ENCODE results near the gene FZD10. TPM values are rescaled to one million over a fixed set of nuclear protein-coding genes. Genes with fewer than 3 reads are reported as not detected.

FZD10 gene, protein sequence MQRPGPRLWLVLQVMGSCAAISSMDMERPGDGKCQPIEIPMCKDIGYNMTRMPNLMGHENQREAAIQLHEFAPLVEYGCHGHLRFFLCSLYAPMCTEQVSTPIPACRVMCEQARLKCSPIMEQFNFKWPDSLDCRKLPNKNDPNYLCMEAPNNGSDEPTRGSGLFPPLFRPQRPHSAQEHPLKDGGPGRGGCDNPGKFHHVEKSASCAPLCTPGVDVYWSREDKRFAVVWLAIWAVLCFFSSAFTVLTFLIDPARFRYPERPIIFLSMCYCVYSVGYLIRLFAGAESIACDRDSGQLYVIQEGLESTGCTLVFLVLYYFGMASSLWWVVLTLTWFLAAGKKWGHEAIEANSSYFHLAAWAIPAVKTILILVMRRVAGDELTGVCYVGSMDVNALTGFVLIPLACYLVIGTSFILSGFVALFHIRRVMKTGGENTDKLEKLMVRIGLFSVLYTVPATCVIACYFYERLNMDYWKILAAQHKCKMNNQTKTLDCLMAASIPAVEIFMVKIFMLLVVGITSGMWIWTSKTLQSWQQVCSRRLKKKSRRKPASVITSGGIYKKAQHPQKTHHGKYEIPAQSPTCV
- polyA plus RNA-seq, result 0.55 to 1.9 TPM (median 0.67 TPM) in 3 replicates
- 0.91 TPM for polyA plus RNA-seq (2011; ENCODE audit: low read depth)
- 0.29 and 0.48 TPM in 2 replicates for polyA plus RNA-seq (2011; cell fraction: cytosol; rRNA removed)
- polyA plus RNA-seq (2011; cell fraction: nucleus; rRNA removed), result 1.1 TPM in 2 replicates
- polyA plus RNA-seq (2012; ENCODE audit: low replicate concordance), result 2.0 and 2.3 TPM in 2 replicates
- 1.1 to 1.4 TPM (median 1.3 TPM) in 3 replicates for polyA minus RNA-seq
- 2.9 TPM for polyA minus RNA-seq (2011; cell fraction: cytosol; rRNA and poly(A)+ RNA removed)
- polyA minus RNA-seq (2011; cell fraction: nucleus; rRNA and poly(A)+ RNA removed), result 1.5 and 2.3 TPM in 2 replicates

DNA sequence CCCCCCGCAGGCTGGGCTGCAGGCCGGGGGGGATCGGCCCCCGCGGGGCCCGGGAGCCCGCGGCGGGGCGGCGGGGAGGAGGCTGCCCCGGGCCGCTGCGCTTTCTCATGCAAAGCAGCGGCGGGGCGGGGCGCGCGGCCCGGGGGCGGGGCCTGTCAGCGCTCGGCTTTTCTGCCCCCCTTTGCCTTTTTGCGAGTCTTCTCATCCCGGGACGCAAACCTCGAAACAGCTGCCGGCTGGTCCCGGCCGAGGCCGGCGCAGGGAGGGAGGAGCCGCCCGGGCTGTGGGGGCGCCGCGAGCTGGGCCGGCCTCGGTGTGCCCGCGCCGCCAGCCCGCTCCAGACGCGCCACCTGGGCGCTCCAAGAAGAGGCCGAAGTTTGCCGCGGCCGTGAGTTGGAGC lies at the start of gene FZD10:
TSS of gene FZD10 (plus strand) at position 198 of the 400 bp plus-strand sequence. CDS start 479 bp downstream, outside the sequence.
- peak within 1 kb of the TSS; percentile 71 for H3K9ac ChIP-seq (ENCODE audit: control insufficient read depth, extremely low read depth, insufficient read depth, low read length)
- peak within 1 kb of the TSS; percentile 89 for H3K4me2 ChIP-seq (ENCODE audit: control insufficient read depth, extremely low read depth, insufficient read depth, low read depth, low read length)
- no peaks in the 10 kb centered on the region for H3K36me3 ChIP-seq (ENCODE audit: control insufficient read depth in 2 of 2, extremely low read depth in 1 of 2, insufficient read depth in 2 of 2, low read length in 2 of 2)
- dilution Hi-C loops (cut with MboI; ENCODE audit: extremely low pct_ligation_motif_present, low sequenced_read_pairs), result no loop called here
- no peak for FAIRE-seq
- H4K20me1 ChIP-seq (ENCODE audit: control insufficient read depth, extremely low read depth, insufficient read depth, low read length), result no peaks in the 10 kb centered on the region
- H3K27me3 ChIP-seq (ENCODE audit: control insufficient read depth, extremely low read depth, insufficient read depth, low read length), result peaks cover 19% of the 10 kb centered on the region
- H3K79me2 ChIP-seq (ENCODE audit: control insufficient read depth, insufficient read depth, low read length), result no peaks in the 10 kb centered on the region
- H3K9me3 ChIP-seq (ENCODE audit: control insufficient read depth, low read depth, low read length), result no peaks in the 10 kb centered on the region
- TF ChIP-seq, protein P1, sequence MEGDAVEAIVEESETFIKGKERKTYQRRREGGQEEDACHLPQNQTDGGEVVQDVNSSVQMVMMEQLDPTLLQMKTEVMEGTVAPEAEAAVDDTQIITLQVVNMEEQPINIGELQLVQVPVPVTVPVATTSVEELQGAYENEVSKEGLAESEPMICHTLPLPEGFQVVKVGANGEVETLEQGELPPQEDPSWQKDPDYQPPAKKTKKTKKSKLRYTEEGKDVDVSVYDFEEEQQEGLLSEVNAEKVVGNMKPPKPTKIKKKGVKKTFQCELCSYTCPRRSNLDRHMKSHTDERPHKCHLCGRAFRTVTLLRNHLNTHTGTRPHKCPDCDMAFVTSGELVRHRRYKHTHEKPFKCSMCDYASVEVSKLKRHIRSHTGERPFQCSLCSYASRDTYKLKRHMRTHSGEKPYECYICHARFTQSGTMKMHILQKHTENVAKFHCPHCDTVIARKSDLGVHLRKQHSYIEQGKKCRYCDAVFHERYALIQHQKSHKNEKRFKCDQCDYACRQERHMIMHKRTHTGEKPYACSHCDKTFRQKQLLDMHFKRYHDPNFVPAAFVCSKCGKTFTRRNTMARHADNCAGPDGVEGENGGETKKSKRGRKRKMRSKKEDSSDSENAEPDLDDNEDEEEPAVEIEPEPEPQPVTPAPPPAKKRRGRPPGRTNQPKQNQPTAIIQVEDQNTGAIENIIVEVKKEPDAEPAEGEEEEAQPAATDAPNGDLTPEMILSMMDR (optimal IDR thresholded peaks at IDR 0.05 in 1 of 3, IDR thresholded peaks at IDR 0.05 in 1 of 3, conservative IDR thresholded peaks at IDR 0.05 in 1 of 3; ENCODE audit: extremely low read depth in 1 of 3, insufficient read depth in 2 of 3, low read length in 3 of 3), result no peak
- no peak for TF ChIP-seq EZH2 (IDR thresholded peaks at IDR 0.05; ENCODE audit: low read length)
- H2AFZ ChIP-seq (ENCODE audit: control insufficient read depth, low read length), result peak within 1 kb of the TSS; percentile 64
- H3K4me3 ChIP-seq (ENCODE audit: control insufficient read depth in 2 of 3, extremely low read depth in 1 of 3, insufficient read depth in 2 of 3, low read depth in 1 of 3, low read length in 3 of 3), result peak within 1 kb of the TSS; percentile 53 to 86 (median 68)
- no peak for DNase-seq (ENCODE audit: low read depth, low spot score)
- H3K9me1 ChIP-seq (ENCODE audit: control insufficient read depth, extremely low read depth, insufficient read depth, low read length), result no peaks in the 10 kb centered on the region
- H3K4me1 ChIP-seq (ENCODE audit: control insufficient read depth, extremely low read depth, insufficient read depth, low read length), result peaks cover 3% of the 10 kb centered on the region
- H3K27ac ChIP-seq (ENCODE audit: control insufficient read depth, insufficient read depth, low read length), result no peak within 1 kb of the TSS

DNA sequence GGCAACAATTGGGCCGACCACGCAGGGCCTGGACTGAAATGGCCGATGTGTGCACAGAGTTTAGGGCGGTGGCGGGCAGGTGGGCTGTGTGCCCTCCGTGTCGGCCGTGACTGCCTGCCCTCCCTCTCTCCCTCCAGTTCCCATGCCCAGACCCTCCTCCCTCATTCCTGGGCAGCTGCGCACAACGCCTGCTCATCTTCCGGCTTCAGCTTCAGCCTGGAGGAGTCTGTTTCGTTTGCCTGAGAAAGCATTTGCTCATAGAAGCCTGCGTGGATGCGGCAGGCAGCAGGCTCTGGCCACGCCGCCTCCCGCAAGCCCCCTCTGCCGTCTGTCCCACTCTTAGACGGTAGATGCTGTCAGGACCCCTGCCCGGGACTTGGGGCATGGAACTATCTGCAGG lies 47.3 kb upstream of the FZD10 start:
- Histone ChIP-seq H3K9me3 (ENCODE audit: control insufficient read depth, low read depth, low read length) (no peaks in the 10 kb centered on the region), H3K36me3 (ENCODE audit: control insufficient read depth in 2 of 2, extremely low read depth in 1 of 2, insufficient read depth in 2 of 2, low read length in 2 of 2) (no peaks in the 10 kb centered on the region), H3K4me1 (ENCODE audit: control insufficient read depth, extremely low read depth, insufficient read depth, low read length) (peaks cover 16% of the 10 kb centered on the region), H3K9ac (ENCODE audit: control insufficient read depth, extremely low read depth, insufficient read depth, low read length) (no peak overlapping the region), H3K9me1 (ENCODE audit: control insufficient read depth, extremely low read depth, insufficient read depth, low read length) (no peaks in the 10 kb centered on the region), H4K20me1 (ENCODE audit: control insufficient read depth, extremely low read depth, insufficient read depth, low read length) (no peaks in the 10 kb centered on the region), H3K79me2 (ENCODE audit: control insufficient read depth, insufficient read depth, low read length) (no peaks in the 10 kb centered on the region), H3K27ac (ENCODE audit: control insufficient read depth, insufficient read depth, low read length) (no peak overlapping the region), H2AFZ (ENCODE audit: control insufficient read depth, low read length) (no peak overlapping the region), H3K27me3 (ENCODE audit: control insufficient read depth, extremely low read depth, insufficient read depth, low read length) (no peaks in the 10 kb centered on the region), H3K4me3 (ENCODE audit: control insufficient read depth in 2 of 3, extremely low read depth in 1 of 3, insufficient read depth in 2 of 3, low read depth in 1 of 3, low read length in 3 of 3) (no peak overlapping the region), H3K4me2 (ENCODE audit: control insufficient read depth, extremely low read depth, insufficient read depth, low read depth, low read length) (no peak overlapping the region)
- dilution Hi-C loops (cut with MboI; ENCODE audit: extremely low pct_ligation_motif_present, low sequenced_read_pairs), result no loop called here
- FAIRE-seq (no peak), DNase-seq (ENCODE audit: low read depth, low spot score) (no peak)
- TF ChIP-seq, protein P1 (optimal IDR thresholded peaks at IDR 0.05 in 1 of 3, IDR thresholded peaks at IDR 0.05 in 1 of 3, conservative IDR thresholded peaks at IDR 0.05 in 1 of 3; ENCODE audit: extremely low read depth in 1 of 3, insufficient read depth in 2 of 3, low read length in 3 of 3), result no peak
- no peak for TF ChIP-seq EZH2 (IDR thresholded peaks at IDR 0.05; ENCODE audit: low read length)

Measured in keratinocyte (primary cell).